DND-41 (cell line): ENCODE data around the gene GABRR2.

Experiments
- EZH2 ChIP-seq: IDR thresholded peaks from 3 replicates; pipeline ENCODE4 v1.6.1; 2012; ENCODE audit warnings: borderline replicate concordance, low read depth, mild to moderate bottlenecking, moderate library complexity, low read length, inconsistent platforms; ENCODE audit not compliant: severe bottlenecking
- TF ChIP-seq, protein P1 (sequence below): IDR thresholded peaks from 2 replicates; pipeline ENCODE4 v1.5.1; 2012; ENCODE audit warnings: borderline replicate concordance, low read length, moderate library complexity, mild to moderate bottlenecking; ENCODE audit not compliant: poor library complexity, severe bottlenecking; ENCODE audit errors: extremely low read depth

DNA sequence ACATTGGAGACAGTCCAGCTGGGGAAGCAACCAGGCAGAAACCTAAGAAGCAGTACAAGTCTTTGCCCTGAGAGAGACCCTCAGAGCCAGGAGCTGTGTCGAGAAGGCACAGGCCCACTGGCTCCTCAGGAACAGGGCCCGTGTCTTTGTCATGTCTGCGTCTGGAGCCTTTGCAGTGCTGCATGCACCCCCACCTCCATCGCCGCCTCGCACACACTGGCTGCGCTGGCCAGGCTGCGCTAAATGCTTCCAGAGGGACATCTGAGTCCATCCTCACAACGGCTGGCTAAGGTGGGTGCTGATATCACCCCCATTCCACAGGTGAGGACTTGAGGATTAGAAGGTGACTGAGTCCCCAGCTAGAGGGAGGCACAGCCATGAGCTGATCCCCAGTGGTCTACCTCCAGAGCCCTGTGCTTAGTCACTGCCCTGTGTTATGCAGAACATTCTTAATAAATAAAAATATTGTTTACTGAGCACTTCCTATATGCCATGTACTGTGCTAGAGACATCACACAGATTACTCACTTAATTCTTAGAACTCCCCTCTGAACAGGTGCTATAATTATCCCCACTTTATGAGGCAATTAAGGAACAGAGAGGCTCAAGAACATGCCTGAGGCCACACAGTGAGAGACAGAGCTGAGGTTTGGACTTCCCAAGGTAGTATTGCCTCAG lies 27.6 kb downstream of the GABRR2 start:
- TF ChIP-seq, protein P1, sequence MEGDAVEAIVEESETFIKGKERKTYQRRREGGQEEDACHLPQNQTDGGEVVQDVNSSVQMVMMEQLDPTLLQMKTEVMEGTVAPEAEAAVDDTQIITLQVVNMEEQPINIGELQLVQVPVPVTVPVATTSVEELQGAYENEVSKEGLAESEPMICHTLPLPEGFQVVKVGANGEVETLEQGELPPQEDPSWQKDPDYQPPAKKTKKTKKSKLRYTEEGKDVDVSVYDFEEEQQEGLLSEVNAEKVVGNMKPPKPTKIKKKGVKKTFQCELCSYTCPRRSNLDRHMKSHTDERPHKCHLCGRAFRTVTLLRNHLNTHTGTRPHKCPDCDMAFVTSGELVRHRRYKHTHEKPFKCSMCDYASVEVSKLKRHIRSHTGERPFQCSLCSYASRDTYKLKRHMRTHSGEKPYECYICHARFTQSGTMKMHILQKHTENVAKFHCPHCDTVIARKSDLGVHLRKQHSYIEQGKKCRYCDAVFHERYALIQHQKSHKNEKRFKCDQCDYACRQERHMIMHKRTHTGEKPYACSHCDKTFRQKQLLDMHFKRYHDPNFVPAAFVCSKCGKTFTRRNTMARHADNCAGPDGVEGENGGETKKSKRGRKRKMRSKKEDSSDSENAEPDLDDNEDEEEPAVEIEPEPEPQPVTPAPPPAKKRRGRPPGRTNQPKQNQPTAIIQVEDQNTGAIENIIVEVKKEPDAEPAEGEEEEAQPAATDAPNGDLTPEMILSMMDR = no peak
- TF ChIP-seq EZH2 = no peak
